Fibroblast of villous mesenchyme (primary cell): ENCODE results near the gene MSANTD2. TPM values are rescaled to one million over a fixed set of nuclear protein-coding genes. Genes with fewer than 3 reads are reported as not detected.

Experiments used
- DNase-seq: peaks from one replicate; pipeline ENCODE4 v3.0.0-alpha.2; 2010; ENCODE audit warnings: low read depth
- H3K4me3 ChIP-seq: 2 replicates; pipeline ENCODE4 v1.5.1; 2011; ENCODE audit warnings: low read depth, mild to moderate bottlenecking, low read length
- total RNA-seq: library from RNA; depleted of rRNA; stranded (reverse); fragments of >200 nt; gene quantifications from 2 replicates; pipeline ENCODE4 v1.2.3, GENCODE V29; 2012
- TF ChIP-seq, protein P1 (sequence below): IDR thresholded peaks from 2 replicates; pipeline ENCODE4 v1.5.1; 2012; ENCODE audit warnings: low read depth, mild to moderate bottlenecking, low read length; ENCODE audit not compliant: insufficient read depth

The MSANTD2 gene
- total RNA-seq, 1 donor: 11.2 TPM

DNA sequence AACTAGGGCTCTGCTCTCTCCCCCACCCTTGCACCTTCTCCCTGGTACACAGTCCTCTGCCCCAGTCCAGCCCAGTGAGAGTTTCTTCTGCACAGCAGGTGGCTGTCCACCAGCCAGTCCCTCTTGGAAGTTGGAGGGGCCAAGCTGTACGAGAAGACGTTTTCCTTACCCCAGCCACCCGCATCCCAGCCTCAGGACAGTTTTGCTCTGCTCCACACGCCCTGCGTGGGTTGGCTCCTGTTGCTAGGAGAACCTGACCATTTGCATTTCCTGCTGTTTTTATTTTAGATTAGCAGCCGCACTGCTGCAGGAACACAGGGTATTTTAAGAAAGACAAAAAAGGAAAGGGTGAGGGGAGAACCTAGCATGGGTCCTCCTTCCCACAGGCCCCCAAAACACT is 78.0 kb downstream of the MSANTD2 start:
- no peak for DNase-seq
- TF ChIP-seq, protein P1, sequence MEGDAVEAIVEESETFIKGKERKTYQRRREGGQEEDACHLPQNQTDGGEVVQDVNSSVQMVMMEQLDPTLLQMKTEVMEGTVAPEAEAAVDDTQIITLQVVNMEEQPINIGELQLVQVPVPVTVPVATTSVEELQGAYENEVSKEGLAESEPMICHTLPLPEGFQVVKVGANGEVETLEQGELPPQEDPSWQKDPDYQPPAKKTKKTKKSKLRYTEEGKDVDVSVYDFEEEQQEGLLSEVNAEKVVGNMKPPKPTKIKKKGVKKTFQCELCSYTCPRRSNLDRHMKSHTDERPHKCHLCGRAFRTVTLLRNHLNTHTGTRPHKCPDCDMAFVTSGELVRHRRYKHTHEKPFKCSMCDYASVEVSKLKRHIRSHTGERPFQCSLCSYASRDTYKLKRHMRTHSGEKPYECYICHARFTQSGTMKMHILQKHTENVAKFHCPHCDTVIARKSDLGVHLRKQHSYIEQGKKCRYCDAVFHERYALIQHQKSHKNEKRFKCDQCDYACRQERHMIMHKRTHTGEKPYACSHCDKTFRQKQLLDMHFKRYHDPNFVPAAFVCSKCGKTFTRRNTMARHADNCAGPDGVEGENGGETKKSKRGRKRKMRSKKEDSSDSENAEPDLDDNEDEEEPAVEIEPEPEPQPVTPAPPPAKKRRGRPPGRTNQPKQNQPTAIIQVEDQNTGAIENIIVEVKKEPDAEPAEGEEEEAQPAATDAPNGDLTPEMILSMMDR: no peak
- no peak overlapping the region for H3K4me3 ChIP-seq

DNA sequence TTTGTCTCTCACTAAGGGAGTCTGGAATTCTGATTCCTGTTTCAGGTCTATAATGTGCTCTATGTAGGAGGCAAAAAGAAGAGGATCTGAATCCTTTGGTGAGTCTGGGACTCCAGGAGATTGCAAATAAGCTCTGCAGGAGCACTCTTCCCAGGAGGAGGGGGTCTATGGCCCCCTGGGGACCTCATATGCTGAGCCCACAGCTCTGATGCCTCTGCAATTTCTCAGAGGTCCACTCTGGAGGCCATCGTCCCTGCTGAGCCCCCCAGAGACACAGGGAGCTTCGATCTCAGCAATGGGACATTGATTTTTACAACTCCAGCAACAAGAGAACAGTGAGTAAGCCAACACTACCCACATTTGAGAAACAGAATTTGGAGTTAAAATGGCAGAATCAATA is 80.7 kb downstream of the MSANTD2 start:
- no peak for DNase-seq
- TF ChIP-seq, protein P1: no peak
- no peak overlapping the region for H3K4me3 ChIP-seq

DNA sequence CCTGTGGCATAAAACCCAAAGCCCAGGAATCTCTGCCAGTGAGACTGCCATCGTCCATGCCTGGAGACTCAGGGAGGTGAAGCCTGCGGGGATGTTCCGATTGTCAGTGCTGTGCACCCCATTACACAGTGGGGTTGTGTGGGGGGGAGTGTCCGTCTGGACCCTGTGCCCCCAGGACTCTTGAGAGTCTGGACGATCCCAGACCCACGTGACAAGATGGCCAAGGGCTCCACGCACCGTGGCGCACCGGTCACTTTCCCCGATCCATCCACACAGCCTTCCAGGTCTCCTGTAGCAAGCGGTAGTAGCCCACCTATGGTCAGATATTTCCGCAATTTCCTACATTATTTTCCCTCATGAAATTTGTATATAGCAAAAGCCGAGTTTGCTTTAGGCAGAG is 81.4 kb downstream of the MSANTD2 start:
- no peak overlapping the region for H3K4me3 ChIP-seq
- no peak for DNase-seq
- TF ChIP-seq, protein P1: no peak

DNA sequence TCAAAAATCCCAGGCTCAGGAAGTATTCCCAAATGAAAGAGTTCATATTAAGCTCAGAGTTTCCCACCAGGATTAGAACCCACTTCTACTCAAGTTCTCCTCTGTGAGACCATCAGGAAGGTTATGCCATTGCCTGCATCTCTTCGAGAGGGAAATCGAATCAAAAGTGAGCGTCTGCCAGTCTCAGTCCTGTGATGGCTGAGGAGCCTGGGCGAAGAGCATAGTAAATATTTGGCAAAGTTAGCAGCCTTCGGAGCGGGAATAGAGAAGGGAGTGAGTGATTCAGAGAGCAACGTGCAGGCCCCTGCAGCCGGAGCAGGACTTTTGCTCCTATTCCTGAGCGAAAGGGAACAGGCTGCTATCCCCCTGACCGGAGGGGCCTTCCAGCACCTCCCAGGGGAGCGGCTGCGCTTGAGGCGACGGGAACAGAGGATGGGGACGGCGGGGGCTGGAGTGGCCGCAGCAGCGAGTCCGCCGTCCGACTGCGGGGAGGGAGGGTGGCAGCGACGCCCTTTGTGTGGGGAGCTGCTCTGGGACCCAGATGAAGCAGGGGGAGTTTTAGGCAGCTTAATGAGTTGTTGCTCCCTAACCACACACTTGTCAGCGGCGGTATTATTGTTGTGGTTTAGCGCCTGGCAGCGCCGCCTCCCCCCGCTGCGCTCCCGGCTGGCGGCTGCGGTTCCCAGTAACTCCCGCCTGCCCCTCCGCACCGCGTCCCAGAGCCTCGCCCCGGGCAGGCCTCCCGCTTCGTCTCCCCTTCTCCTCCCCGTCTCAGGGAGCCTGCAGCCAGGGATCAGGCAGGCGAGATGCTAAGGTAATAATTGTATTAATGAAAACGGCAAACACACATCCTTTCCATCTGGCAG is 82.2 kb downstream of the MSANTD2 start:
- H3K4me3 ChIP-seq: peak overlapping the region; percentile 47
- DNase-seq: no peak
- TF ChIP-seq, protein P1: no peak

DNA sequence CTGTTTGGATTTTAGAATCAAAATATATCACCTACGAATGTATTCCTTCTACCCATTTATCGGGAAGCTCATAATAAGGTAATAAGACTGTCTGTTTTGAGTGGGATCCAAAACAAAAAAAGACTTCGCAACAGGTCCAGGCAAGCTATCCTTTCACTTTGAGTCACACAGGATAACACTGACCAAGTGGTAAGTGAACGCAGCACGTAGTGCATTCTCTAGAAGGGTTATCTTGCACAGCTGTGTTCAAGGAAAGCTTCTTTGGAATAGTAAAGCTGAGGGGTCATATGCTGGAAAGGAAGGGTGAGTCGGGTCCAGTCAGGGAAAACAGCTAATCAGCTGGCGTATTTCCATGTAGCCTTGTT is 82.8 kb downstream of the MSANTD2 start:
- TF ChIP-seq, protein P1: no peak
- H3K4me3 ChIP-seq: peak overlapping the region; percentile 47
- DNase-seq: no peak

DNA sequence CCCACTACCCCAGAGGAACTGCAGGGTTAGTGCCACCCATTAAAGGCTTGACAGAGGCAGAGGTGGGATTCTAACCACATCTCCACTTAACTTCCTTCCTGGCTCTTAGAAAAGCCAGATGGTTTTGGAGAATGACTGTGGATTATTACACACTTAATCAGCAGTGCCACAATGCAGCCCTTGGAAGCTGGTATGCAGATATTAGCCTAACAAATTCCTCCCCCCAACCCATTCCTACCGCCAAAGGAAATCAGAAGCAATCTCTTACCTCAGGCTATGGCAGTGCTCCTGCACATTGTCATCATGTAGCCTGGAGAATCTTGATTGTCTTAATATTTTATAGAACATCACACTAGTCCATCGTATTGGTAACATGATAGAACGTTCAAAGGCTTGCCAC is 83.6 kb downstream of the MSANTD2 start:
- no peak for DNase-seq
- TF ChIP-seq, protein P1: no peak
- H3K4me3 ChIP-seq: no peak overlapping the region

Other genes starting within 250 kb of the MSANTD2 start
- gene OR8A1, start 230.4 kb downstream of the MSANTD2 start, total RNA-seq: under 0.01 TPM in 1 of 2 replicates, not detected in the other
- under 0.01 TPM in 1 of 2 replicates, not detected in the other for gene PANX3, start 189.0 kb downstream of the MSANTD2 start, total RNA-seq
- gene TBRG1, start 177.5 kb downstream of the MSANTD2 start, total RNA-seq: 24.2 and 30.9 TPM in 2 replicates
- 6.4 and 9.5 TPM in 2 replicates for gene SIAE, start 126.7 kb downstream of the MSANTD2 start, total RNA-seq
- gene SPA17, start 126.5 kb downstream of the MSANTD2 start, total RNA-seq: 12.1 and 13.5 TPM in 2 replicates
- gene NRGN, start 60.5 kb downstream of the MSANTD2 start, total RNA-seq: 0.43 and 1.6 TPM in 2 replicates
- gene VSIG2, start 48.2 kb downstream of the MSANTD2 start, total RNA-seq: under 0.01 TPM in 1 of 2 replicates, not detected in the other
- gene ESAM, start 38.1 kb downstream of the MSANTD2 start, total RNA-seq: 0.43 and 0.97 TPM in 2 replicates
- 6.5 and 18.7 TPM in 2 replicates for gene ROBO3, start 65.0 kb upstream of the MSANTD2 start, total RNA-seq
- under 0.01 and 0.86 TPM in 2 replicates for gene ROBO4, start 97.5 kb upstream of the MSANTD2 start, total RNA-seq
- gene HEPN1, start 118.8 kb upstream of the MSANTD2 start, total RNA-seq: not detected in 2 replicates
- under 0.01 and 0.86 TPM in 2 replicates for gene HEPACAM, start 135.6 kb upstream of the MSANTD2 start, total RNA-seq
- gene CCDC15, start 153.8 kb upstream of the MSANTD2 start, total RNA-seq: 2.6 and 3.5 TPM in 2 replicates